GM12891 (cell line): ENCODE results near the gene GNB1L.

ENCODE experiments used
- DNase-seq: peaks from one replicate; pipeline ENCODE4 v3.0.0; 2011; ENCODE audit warnings: low spot score; ENCODE audit not compliant: insufficient read length
- FAIRE-seq: peaks from 2 replicates; lab custom pipeline; 2011; peaks lifted over from hg19 to GRCh38; lab: Jason Lieb, UNC
- PAX5 ChIP-seq: IDR thresholded peaks from 2 replicates; pipeline ENCODE4 v1.6.1; 2011; ENCODE audit warnings: low read length, moderate library complexity, mild to moderate bottlenecking; ENCODE audit not compliant: insufficient read depth, severe bottlenecking
- POLR2A ChIP-seq: IDR thresholded peaks from 2 replicates; pipeline ENCODE4 v1.6.1; 2011; ENCODE audit warnings: low read depth, low read length, control low read depth
- POLR2AphosphoS5 ChIP-seq: IDR thresholded peaks from 2 replicates; pipeline ENCODE4 v1.6.1; 2011; ENCODE audit warnings: low read depth, low read length, control low read depth
- POU2F2 ChIP-seq: IDR thresholded peaks from 2 replicates; pipeline ENCODE4 v1.6.1; 2011; ENCODE audit warnings: low read depth, mild to moderate bottlenecking, control low read depth, low read length, moderate library complexity
- SPI1 ChIP-seq: IDR thresholded peaks from 2 replicates; pipeline ENCODE4 v1.6.1; 2011; ENCODE audit warnings: low read depth, low read length, control low read depth
- TAF1 ChIP-seq: IDR thresholded peaks from 2 replicates; pipeline ENCODE4 v1.6.1; 2011; ENCODE audit warnings: low read depth, low read length, control low read depth

GNB1L gene

GRCh38 chr22:19810381-19811201 is 44.1 kb downstream of the GNB1L start:
- no peak for TF ChIP-seq POLR2AphosphoS5
- DNase-seq (no peak), FAIRE-seq (no peak)

GRCh38 chr22:19809741-19810140 is 44.9 kb downstream of the GNB1L start:
- DNase-seq (no peak), FAIRE-seq (no peak)
- TF ChIP-seq POLR2A: no peak
- no peak for TF ChIP-seq POU2F2
- TF ChIP-seq POLR2AphosphoS5: no peak
- TF ChIP-seq PAX5: no peak
- no peak for TF ChIP-seq TAF1
- TF ChIP-seq SPI1: no peak

- DNase-seq (no peak), FAIRE-seq (no peak)
- TF ChIP-seq SPI1 (no peak), PAX5 (no peak), POLR2AphosphoS5 (no peak), POU2F2 (no peak), POLR2A (no peak), TAF1 (no peak)
These were observed 45.7 kb downstream of the GNB1L start for GRCh38 chr22:19808873-19809478.

- FAIRE-seq: no peak
These were observed 46.5 kb downstream of the GNB1L start for GRCh38 chr22:19807914-19808872.

GRCh38 chr22:19807161-19807913 is 47.3 kb downstream of the GNB1L start:
- no peak for TF ChIP-seq TAF1
- TF ChIP-seq POLR2AphosphoS5: no peak
- no peak for TF ChIP-seq SPI1
- TF ChIP-seq PAX5: no peak
- no peak for TF ChIP-seq POU2F2
- no peak for TF ChIP-seq POLR2A
- DNase-seq (no peak), FAIRE-seq (no peak)

More at GRCh38 chr22:19807914-19808872, 46.5 kb downstream of the GNB1L start:
- TF ChIP-seq POLR2A (no peak), TAF1 (no peak), SPI1 (no peak), POU2F2 (no peak), PAX5 (no peak), POLR2AphosphoS5 (no peak)
- no peak for DNase-seq

- no peak for DNase-seq
- no peak for TF ChIP-seq POLR2A
- no peak for TF ChIP-seq POLR2AphosphoS5
- TF ChIP-seq POU2F2: no peak
- TF ChIP-seq TAF1: no peak
- TF ChIP-seq SPI1: no peak
- TF ChIP-seq PAX5: no peak
- FAIRE-seq: no peak
These were observed 48.2 kb downstream of the GNB1L start for GRCh38 chr22:19806213-19807160.

- DNase-seq (no peak), FAIRE-seq (no peak)
- no peak for TF ChIP-seq PAX5
- no peak for TF ChIP-seq POLR2AphosphoS5
- TF ChIP-seq POLR2A: no peak
- no peak for TF ChIP-seq SPI1
- no peak for TF ChIP-seq TAF1
- TF ChIP-seq POU2F2: no peak
These were observed 48.9 kb downstream of the GNB1L start for GRCh38 chr22:19805821-19806212.

GRCh38 chr22:19803736-19804267 is 50.9 kb downstream of the GNB1L start:
- FAIRE-seq (no peak), DNase-seq (no peak)
- TF ChIP-seq SPI1 (no peak), POLR2A (no peak), PAX5 (no peak), POLR2AphosphoS5 (no peak), TAF1 (no peak), POU2F2 (no peak)
